K562 (cell line): ENCODE measurements around the gene PHETA1. TPM values are rescaled to one million over a fixed set of nuclear protein-coding genes. Genes with fewer than 3 reads are reported as not detected.
A peak's percentile ranks its signal among the peaks of the same experiment; 100 is the strongest.

Experiments used
- ARID4B ChIP-seq: sonication (generic); formaldehyde crosslinking; IDR thresholded peaks from 2 replicates; pipeline ENCODE4 v1.8.0; 2022; ENCODE audit warnings: mild to moderate bottlenecking, missing genetic modification reagents
- CAMTA2 ChIP-seq: fragments of 250-450 bp; sonication (Bioruptor Pico); conservative IDR thresholded peaks from 2 replicates; pipeline ENCODE4 v1.5.1; 2022
- CHCHD3 ChIP-seq: fragments of 250-450 bp; sonication (Bioruptor Pico); IDR thresholded peaks from 2 replicates; pipeline ENCODE4 v2.1.2; 2022; ENCODE audit warnings: mild to moderate bottlenecking
- FOXJ2 ChIP-seq: fragments of 200-800 bp; sonication (Bioruptor generic); IDR thresholded peaks from 2 replicates; pipeline ENCODE4 v1.6.1; 2016; ENCODE audit warnings: missing genetic modification characterization, missing compliant biosample characterization
- LEF1 ChIP-seq: fragments of 450-650 bp; IDR thresholded peaks from 2 replicates; pipeline ENCODE4 v1.6.1; 2016; ENCODE audit warnings: mild to moderate bottlenecking
- NCOA1 ChIP-seq: fragments of 450-650 bp; IDR thresholded peaks from 2 replicates; pipeline ENCODE4 v1.6.1; 2016; ENCODE audit warnings: low read depth
- NR3C1 ChIP-seq: sonication (generic); formaldehyde crosslinking; IDR thresholded peaks from 2 replicates; pipeline ENCODE4 v1.8.1; 2022; ENCODE audit warnings: missing genetic modification reagents
- PTBP1 ChIP-seq: fragments of 200-400 bp; formaldehyde crosslinking; IDR thresholded peaks from 2 replicates; pipeline ENCODE4 v1.6.1; 2017; ENCODE audit warnings: low read depth, low read length
- RFX7 ChIP-seq: fragments of 250-450 bp; sonication (Bioruptor Pico); IDR thresholded peaks from 2 replicates; pipeline ENCODE4 v1.5.1; 2021; ENCODE audit warnings: mild to moderate bottlenecking
- ZBTB11 ChIP-seq, 3 experiments: fragments of 200-800 bp in 1 of 3; fragments of 250-450 bp in 1 of 3; fragments of 450-650 bp in 1 of 3; sonication (Bioruptor Pico) in 1 of 3; sonication (Bioruptor generic) in 1 of 3; formaldehyde crosslinking in 1 of 3; IDR thresholded peaks; 2 replicates each; pipeline versions ENCODE4 v1.6.1 to v1.8.0; 2016 to 2022; ENCODE audit warnings: mild to moderate bottlenecking in 2 of 3, missing genetic modification characterization in 2 of 3, missing compliant biosample characterization in 1 of 3, moderate library complexity in 1 of 3
- ZNF165 ChIP-seq: fragments of 250-450 bp; sonication (Bioruptor Pico); IDR thresholded peaks from 2 replicates; pipeline ENCODE4 v1.4.0; 2020; ENCODE audit warnings: borderline replicate concordance
- ZNF174 ChIP-seq: fragments of 250-450 bp; sonication (Bioruptor Pico); IDR thresholded peaks from 2 replicates; pipeline ENCODE4 v1.4.0; 2020; ENCODE audit warnings: mild to moderate bottlenecking
- ZNF175 ChIP-seq: fragments of 200-800 bp; sonication (Bioruptor generic); IDR thresholded peaks from 2 replicates; pipeline ENCODE4 v1.6.1; 2016; ENCODE audit warnings: low read depth, mild to moderate bottlenecking, missing genetic modification characterization, missing compliant biosample characterization
- ZNF766 ChIP-seq: fragments of 200-800 bp; sonication (Bioruptor generic); conservative IDR thresholded peaks from 2 replicates; pipeline ENCODE4 v1.6.1; 2016; ENCODE audit warnings: missing genetic modification characterization, missing compliant biosample characterization
- polyA plus RNA-seq, 8 experiments: library from polyadenylated mRNA; depleted of rRNA in 4 of 8; stranded (reverse) in 5 of 8; unstranded in 3 of 8; fragments of >200 nt; fragmentation: Nextera tagmentation in 2 of 8; fragmentation: Illumina TruSeq in 1 of 8; extraction: Ambion mirVana in 2 of 8; extraction: Trizol in 1 of 8; gene quantifications; 2 replicates each; pipeline versions ENCODE4 v1.2.1 to v1.2.3, GENCODE V29; 2011 to 2014; ENCODE audit warnings: inconsistent platforms in 1 of 8, missing spikeins in 1 of 8
- total RNA-seq, 7 experiments: library from RNA; depleted of rRNA in 6 of 7; stranded (reverse); fragments of >200 nt in 6 of 7; fragmentation: Illumina TruSeq in 2 of 7; extraction: Trizol in 2 of 7; gene quantifications; 2 replicates each; pipeline versions ENCODE4 v1.2.1 to v1.2.3, GENCODE V29; 2011 to 2021; ENCODE audit warnings: low replicate concordance in 1 of 7
- TF ChIP-seq, protein P1 (sequence below): fragments of 250-450 bp; sonication (Bioruptor Pico); IDR thresholded peaks from 2 replicates; pipeline ENCODE4 v1.5.0; 2021
- TF ChIP-seq, protein P2 (sequence below): fragments of 250-450 bp; sonication (Bioruptor Pico); IDR thresholded peaks from 2 replicates; pipeline ENCODE4 v1.8.0; 2022; ENCODE audit warnings: moderate library complexity, mild to moderate bottlenecking, inconsistent platforms
- TF ChIP-seq, protein P3 (sequence below): sonication (generic); formaldehyde crosslinking; IDR thresholded peaks from 2 replicates; pipeline ENCODE4 v1.8.1; 2022; ENCODE audit warnings: missing genetic modification reagents

PHETA1 gene
- total and polyA plus RNA-seq, 9 of the 15 experiments (the other 6 are each of a cell fraction or from before 2014, with no cell fraction given) = 0.03 to 12.4 (median 3.0) TPM

- TF ChIP-seq ARID4B (peak; percentile 27; the same call in 1 of the 2 replicates), CAMTA2 (CRISPR knock-in tag) (no peak), NCOA1 (no peak), ZNF174 (CRISPR knock-in tag) (no peak), LEF1 (no peak), NR3C1 (CRISPR knock-in tag) (no peak), RFX7 (no peak), ZBTB11 (CRISPR knock-in tag; IDR thresholded peaks at IDR 0.05) (no peak), CHCHD3 (CRISPR knock-in tag) (no peak), ZNF766 (CRISPR knock-in tag) (0 out of 2 replicates have a peak, but pooled peaks have one; percentile 19), PTBP1 (no peak), ZNF175 (CRISPR knock-in tag) (0 out of 2 replicates have a peak, but pooled peaks have one; percentile 61), FOXJ2 (tag) (no peak), ZNF165 (no peak)
- TF ChIP-seq, protein P1, sequence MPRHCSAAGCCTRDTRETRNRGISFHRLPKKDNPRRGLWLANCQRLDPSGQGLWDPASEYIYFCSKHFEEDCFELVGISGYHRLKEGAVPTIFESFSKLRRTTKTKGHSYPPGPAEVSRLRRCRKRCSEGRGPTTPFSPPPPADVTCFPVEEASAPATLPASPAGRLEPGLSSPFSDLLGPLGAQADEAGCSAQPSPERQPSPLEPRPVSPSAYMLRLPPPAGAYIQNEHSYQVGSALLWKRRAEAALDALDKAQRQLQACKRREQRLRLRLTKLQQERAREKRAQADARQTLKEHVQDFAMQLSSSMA (CRISPR knock-in tag) = no peak
- TF ChIP-seq, protein P2, sequence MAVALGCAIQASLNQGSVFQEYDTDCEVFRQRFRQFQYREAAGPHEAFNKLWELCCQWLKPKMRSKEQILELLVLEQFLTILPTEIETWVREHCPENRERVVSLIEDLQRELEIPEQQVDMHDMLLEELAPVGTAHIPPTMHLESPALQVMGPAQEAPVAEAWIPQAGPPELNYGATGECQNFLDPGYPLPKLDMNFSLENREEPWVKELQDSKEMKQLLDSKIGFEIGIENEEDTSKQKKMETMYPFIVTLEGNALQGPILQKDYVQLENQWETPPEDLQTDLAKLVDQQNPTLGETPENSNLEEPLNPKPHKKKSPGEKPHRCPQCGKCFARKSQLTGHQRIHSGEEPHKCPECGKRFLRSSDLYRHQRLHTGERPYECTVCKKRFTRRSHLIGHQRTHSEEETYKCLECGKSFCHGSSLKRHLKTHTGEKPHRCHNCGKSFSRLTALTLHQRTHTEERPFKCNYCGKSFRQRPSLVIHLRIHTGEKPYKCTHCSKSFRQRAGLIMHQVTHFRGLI (CRISPR knock-in tag) = no peak
- TF ChIP-seq, protein P3, sequence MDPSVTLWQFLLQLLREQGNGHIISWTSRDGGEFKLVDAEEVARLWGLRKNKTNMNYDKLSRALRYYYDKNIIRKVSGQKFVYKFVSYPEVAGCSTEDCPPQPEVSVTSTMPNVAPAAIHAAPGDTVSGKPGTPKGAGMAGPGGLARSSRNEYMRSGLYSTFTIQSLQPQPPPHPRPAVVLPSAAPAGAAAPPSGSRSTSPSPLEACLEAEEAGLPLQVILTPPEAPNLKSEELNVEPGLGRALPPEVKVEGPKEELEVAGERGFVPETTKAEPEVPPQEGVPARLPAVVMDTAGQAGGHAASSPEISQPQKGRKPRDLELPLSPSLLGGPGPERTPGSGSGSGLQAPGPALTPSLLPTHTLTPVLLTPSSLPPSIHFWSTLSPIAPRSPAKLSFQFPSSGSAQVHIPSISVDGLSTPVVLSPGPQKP = no peak
Measured at GRCh38 chr12:111409780-111410430, 41.0 kb upstream of the PHETA1 start (continued).
